Endothelial cell of hepatic sinusoid (primary cell): ENCODE results near the gene NKX2-3.

ENCODE experiments used
- in situ Hi-C: cut with HindIII; loops from 2 replicates; pipeline ENCODE4 v1.10.0; 2017; ENCODE audit warnings: low sequenced_read_pairs

NKX2-3 gene

GRCh38 chr10:99537989-99538917, 5.5 kb downstream of the NKX2-3 start:
- in situ Hi-C loops: loop anchor here (5.0 kb wide), 1 partner anchor 64 kb away; no protein-coding TSS in a partner anchor

GRCh38 chr10:99539120-99539519, 6.4 kb downstream of the NKX2-3 start:
- in situ Hi-C loops: loop anchor here (5.0 kb wide), 1 partner anchor 63 kb away; no protein-coding TSS in a partner anchor

GRCh38 chr10:99539820-99540219, 7.1 kb downstream of the NKX2-3 start:
- in situ Hi-C loops: loop anchor here (5.0 kb wide), 1 partner anchor 62 kb away; no protein-coding TSS in a partner anchor

GRCh38 chr10:99540306-99540656, 7.5 kb downstream of the NKX2-3 start:
- in situ Hi-C loops: no loop called here

- in situ Hi-C loops: no loop called here
These were observed 8.2 kb downstream of the NKX2-3 start for GRCh38 chr10:99540657-99541531.

- in situ Hi-C loops: no loop called here
These were observed 11.6 kb downstream of the NKX2-3 start for GRCh38 chr10:99544322-99544721.

- in situ Hi-C loops: no loop called here
These were observed 15.3 kb downstream of the NKX2-3 start for GRCh38 chr10:99548041-99548530.

GRCh38 chr10:99551158-99551557, 18.4 kb downstream of the NKX2-3 start:
- in situ Hi-C loops: no loop called here

- in situ Hi-C loops: no loop called here
These were observed 18.9 kb downstream of the NKX2-3 start for GRCh38 chr10:99551616-99552015.

- in situ Hi-C loops: no loop called here
These were observed 22.6 kb downstream of the NKX2-3 start for GRCh38 chr10:99555371-99555770.

GRCh38 chr10:99555825-99556523, 23.2 kb downstream of the NKX2-3 start:
- in situ Hi-C loops: no loop called here

GRCh38 chr10:99557044-99557443, 24.3 kb downstream of the NKX2-3 start:
- in situ Hi-C loops: no loop called here

- in situ Hi-C loops: no loop called here
These were observed 26.0 kb downstream of the NKX2-3 start for GRCh38 chr10:99558708-99559107.

- in situ Hi-C loops: no loop called here
These were observed 27.8 kb downstream of the NKX2-3 start for GRCh38 chr10:99560277-99561126.

- in situ Hi-C loops: no loop called here
These were observed 29.9 kb downstream of the NKX2-3 start for GRCh38 chr10:99562631-99563030.

- in situ Hi-C loops: no loop called here
These were observed 31.6 kb downstream of the NKX2-3 start for GRCh38 chr10:99564361-99564760.

GRCh38 chr10:99565166-99565565, 32.4 kb downstream of the NKX2-3 start:
- in situ Hi-C loops: no loop called here

GRCh38 chr10:99569253-99569939, 36.7 kb downstream of the NKX2-3 start:
- in situ Hi-C loops: no loop called here

- in situ Hi-C loops: no loop called here
These were observed 37.2 kb downstream of the NKX2-3 start for GRCh38 chr10:99569961-99570360.
